B cell (primary cell): Measurements from ENCODE around the gene CENPA.

ENCODE experiments used
- EZH2 ChIP-seq: IDR thresholded peaks from 2 replicates; pipeline ENCODE4 v1.6.1; 2012; ENCODE audit warnings: borderline replicate concordance, low read depth, mild to moderate bottlenecking, moderate library complexity, low read length; ENCODE audit not compliant: insufficient read depth, poor library complexity, severe bottlenecking
- TF ChIP-seq, protein P1 (sequence below): fragments of 200-600 bp; IDR thresholded peaks from one replicate; pipeline ENCODE4 v1.8.0; 2022; ENCODE audit warnings: antibody characterized with exemption, mild to moderate bottlenecking

- TF ChIP-seq, protein P1, sequence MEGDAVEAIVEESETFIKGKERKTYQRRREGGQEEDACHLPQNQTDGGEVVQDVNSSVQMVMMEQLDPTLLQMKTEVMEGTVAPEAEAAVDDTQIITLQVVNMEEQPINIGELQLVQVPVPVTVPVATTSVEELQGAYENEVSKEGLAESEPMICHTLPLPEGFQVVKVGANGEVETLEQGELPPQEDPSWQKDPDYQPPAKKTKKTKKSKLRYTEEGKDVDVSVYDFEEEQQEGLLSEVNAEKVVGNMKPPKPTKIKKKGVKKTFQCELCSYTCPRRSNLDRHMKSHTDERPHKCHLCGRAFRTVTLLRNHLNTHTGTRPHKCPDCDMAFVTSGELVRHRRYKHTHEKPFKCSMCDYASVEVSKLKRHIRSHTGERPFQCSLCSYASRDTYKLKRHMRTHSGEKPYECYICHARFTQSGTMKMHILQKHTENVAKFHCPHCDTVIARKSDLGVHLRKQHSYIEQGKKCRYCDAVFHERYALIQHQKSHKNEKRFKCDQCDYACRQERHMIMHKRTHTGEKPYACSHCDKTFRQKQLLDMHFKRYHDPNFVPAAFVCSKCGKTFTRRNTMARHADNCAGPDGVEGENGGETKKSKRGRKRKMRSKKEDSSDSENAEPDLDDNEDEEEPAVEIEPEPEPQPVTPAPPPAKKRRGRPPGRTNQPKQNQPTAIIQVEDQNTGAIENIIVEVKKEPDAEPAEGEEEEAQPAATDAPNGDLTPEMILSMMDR = no peak
- no peak for TF ChIP-seq EZH2
Measured at GRCh38 chr2:26801328-26801727, 15.5 kb downstream of the CENPA start.
